DND-41 (cell line): ENCODE measurements around the gene LTA4H.

ENCODE experiments used
- ATAC-seq: fragments of 200-7000 bp; cut with Tn5 transposase; 3 replicates; pipeline ENCODE4 v1.9.1; 2021; ENCODE audit warnings: low read depth; ENCODE audit not compliant: insufficient read depth
- DNase-seq: peaks from one replicate; pipeline ENCODE4 v3.0.0-alpha.2; 2020
- H2AFZ ChIP-seq: 2 replicates; pipeline ENCODE4 v1.6.0; 2012; ENCODE audit warnings: low read depth, low read length
- H3K27ac ChIP-seq: 2 replicates; pipeline ENCODE4 v1.5.1; 2012; ENCODE audit warnings: low read length, inconsistent platforms
- H3K27me3 ChIP-seq: fragments of 200-600 bp; sonication (generic); 2 replicates; pipeline ENCODE4 v1.6.0; 2012; ENCODE audit warnings: low read length, mild to moderate bottlenecking, inconsistent platforms; ENCODE audit not compliant: insufficient read depth, poor library complexity
- H3K36me3 ChIP-seq: 2 replicates; pipeline ENCODE4 v1.5.1; 2012; ENCODE audit warnings: low read length, inconsistent platforms; ENCODE audit not compliant: insufficient read depth
- H3K4me1 ChIP-seq: 2 replicates; pipeline ENCODE4 v1.5.1; 2012; ENCODE audit warnings: mild to moderate bottlenecking, low read length; ENCODE audit not compliant: insufficient read depth
- H3K4me2 ChIP-seq: 2 replicates; pipeline ENCODE4 v1.6.0; 2012; ENCODE audit warnings: mild to moderate bottlenecking, moderate library complexity, low read length, inconsistent platforms; ENCODE audit not compliant: insufficient read depth
- H3K4me3 ChIP-seq, 2 experiments: fragments of 200-600 bp in 1 of 2; shearing (Covaris generic) in 1 of 2; 2 replicates each; pipeline ENCODE4 v1.5.1; 2012 to 2016; ENCODE audit warnings: inconsistent platforms in 2 of 2, low read length in 2 of 2, mild to moderate bottlenecking in 2 of 2, low read depth in 1 of 2, moderate library complexity in 1 of 2
- H3K79me2 ChIP-seq: 2 replicates; pipeline ENCODE4 v1.6.0; 2012; ENCODE audit warnings: low read length, inconsistent platforms; ENCODE audit not compliant: insufficient read depth
- H3K9ac ChIP-seq: 2 replicates; pipeline ENCODE4 v1.6.0; 2012; ENCODE audit warnings: low read depth, mild to moderate bottlenecking, inconsistent platforms, low read length, moderate library complexity
- H3K9me3 ChIP-seq: 2 replicates; pipeline ENCODE4 v1.5.1; 2012; ENCODE audit warnings: low read length, moderate library complexity, mild to moderate bottlenecking, inconsistent platforms; ENCODE audit not compliant: insufficient read depth, severe bottlenecking
- H4K20me1 ChIP-seq: 2 replicates; pipeline ENCODE4 v1.6.0; 2012; ENCODE audit warnings: low read length; ENCODE audit not compliant: insufficient read depth
- CTCF ChIP-seq: IDR thresholded peaks from 2 replicates; pipeline ENCODE4 v1.5.1; 2012; ENCODE audit warnings: borderline replicate concordance, low read length, moderate library complexity, mild to moderate bottlenecking; ENCODE audit not compliant: poor library complexity, severe bottlenecking; ENCODE audit errors: extremely low read depth
- EZH2 ChIP-seq: IDR thresholded peaks from 3 replicates; pipeline ENCODE4 v1.6.1; 2012; ENCODE audit warnings: borderline replicate concordance, low read depth, mild to moderate bottlenecking, moderate library complexity, low read length, inconsistent platforms; ENCODE audit not compliant: severe bottlenecking

The LTA4H gene

GRCh38 chr12:95959107-95959506 is 76.3 kb downstream of the LTA4H start:
- ATAC-seq = 0 out of 3 replicates have a peak, but pooled peaks have one; percentile 44
- no peaks in the 10 kb centered on the region for H4K20me1 ChIP-seq
- H3K79me2 ChIP-seq = no peaks in the 10 kb centered on the region
- no peaks in the 10 kb centered on the region for H3K9me3 ChIP-seq
- H3K36me3 ChIP-seq = no peaks in the 10 kb centered on the region
- no peak overlapping the region for H2AFZ ChIP-seq
- DNase-seq = no peak
- no peak overlapping the region for H3K27ac ChIP-seq
- TF ChIP-seq EZH2 (no peak), CTCF (peak; percentile 47)
- H3K9ac ChIP-seq = no peak overlapping the region
- H3K4me3 ChIP-seq = no peak overlapping the region
- no peaks in the 10 kb centered on the region for H3K4me1 ChIP-seq
- H3K27me3 ChIP-seq = no peaks in the 10 kb centered on the region
- H3K4me2 ChIP-seq = no peak overlapping the region

GRCh38 chr12:95956557-95957145 is 78.7 kb downstream of the LTA4H start:
- Histone ChIP-seq H3K9me3 (no peaks in the 10 kb centered on the region), H3K27ac (no peak overlapping the region), H3K4me3 (no peak overlapping the region), H3K36me3 (no peaks in the 10 kb centered on the region), H3K4me2 (no peak overlapping the region), H3K4me1 (no peaks in the 10 kb centered on the region), H2AFZ (no peak overlapping the region), H3K9ac (no peak overlapping the region), H3K27me3 (no peaks in the 10 kb centered on the region), H3K79me2 (no peaks in the 10 kb centered on the region), H4K20me1 (no peaks in the 10 kb centered on the region)
- ATAC-seq = no peak
- TF ChIP-seq EZH2 (no peak), CTCF (no peak)
- no peak for DNase-seq

- H4K20me1 ChIP-seq = no peaks in the 10 kb centered on the region
- H3K4me1 ChIP-seq = no peaks in the 10 kb centered on the region
- TF ChIP-seq EZH2 (no peak), CTCF (no peak)
- H3K27ac ChIP-seq = no peak overlapping the region
- no peaks in the 10 kb centered on the region for H3K79me2 ChIP-seq
- H3K36me3 ChIP-seq = no peaks in the 10 kb centered on the region
- no peak for ATAC-seq
- H3K9ac ChIP-seq = no peak overlapping the region
- no peak for DNase-seq
- H2AFZ ChIP-seq = no peak overlapping the region
- H3K9me3 ChIP-seq = no peaks in the 10 kb centered on the region
- no peaks in the 10 kb centered on the region for H3K27me3 ChIP-seq
- H3K4me3 ChIP-seq = no peak overlapping the region
- H3K4me2 ChIP-seq = no peak overlapping the region
Measured at GRCh38 chr12:95955549-95956159, 79.7 kb downstream of the LTA4H start.
